MM.1S (cell line): ENCODE measurements around the gene FAAP100.

ENCODE experiments used
- CTCF ChIP-seq: fragments of 300-600 bp; sonication (generic); IDR thresholded peaks from 2 replicates; pipeline ENCODE4 v1.5.1; 2016; ENCODE audit warnings: antibody characterized with exemption, low read length, mixed read lengths
- EZH2 ChIP-seq: fragments of 300-600 bp; sonication (generic); optimal IDR thresholded peaks from 2 replicates; pipeline ENCODE3; 2017; ENCODE audit warnings: low read depth, mild to moderate bottlenecking, antibody characterized with exemption, low read length, mixed read lengths

GRCh38 chr17:81509972-81510784 lies 42.0 kb downstream of the FAAP100 start:
- TF ChIP-seq CTCF (no peak), EZH2 (no peak)
